Measurements from ENCODE around the gene SPATA6. TPM values are rescaled to one million over a fixed set of nuclear protein-coding genes. Genes with fewer than 3 reads are reported as not detected.
"Not testable (repeated sequence)": the region's sequence is repeated elsewhere in the genome, so short reads cannot be mapped to it uniquely, and the experiment has no call there.

SPATA6 gene
- total RNA-seq, 1 experiment from 2014 or later: 18.2 TPM

- Histone ChIP-seq H3K4me1 (ENCODE audit: control insufficient read depth, insufficient read depth, low read length) (no peaks in the 10 kb centered on the region), H3K27me3 (ENCODE audit: control insufficient read depth, insufficient read depth, low read length) (no peaks in the 10 kb centered on the region), H3K27ac (ENCODE audit: low read length) (no peak overlapping the region), H3K36me3 (ENCODE audit: control insufficient read depth, insufficient read depth, low read length) (no peaks in the 10 kb centered on the region), H3K9me3 (ENCODE audit: control insufficient read depth, insufficient read depth, low read depth, low read length) (no peaks in the 10 kb centered on the region), H3K4me3 (ENCODE audit: low read depth in 2 of 2, low read length in 2 of 2) (no peak overlapping the region)
- ChIA-PET CTCF (no interaction called here), POLR2A (no interaction called here)
- intact Hi-C loops (cut with micrococcal nuclease; ENCODE audit: unreplicated experiment) (no loop called here), in situ Hi-C loops (cut with HindIII; ENCODE audit: low pct_unique_long_range_greater_than_20kb, low sequenced_read_pairs) (no loop called here)
- no peak for DNase-seq (ENCODE audit: low read depth, low spot score)
- no peak for TF ChIP-seq CTCF (IDR thresholded peaks at IDR 0.05)
- no peak for TF ChIP-seq POLR2AphosphoS5 (IDR thresholded peaks at IDR 0.05; ENCODE audit: low read depth, low read length)
- TF ChIP-seq SIN3A (IDR thresholded peaks at IDR 0.05; ENCODE audit: borderline replicate concordance, insufficient read depth, low read depth, low read length): no peak
- no peak for TF ChIP-seq REST (IDR thresholded peaks at IDR 0.05; ENCODE audit: insufficient read depth in 1 of 2, low read depth in 2 of 2, low read length in 1 of 2)
- TF ChIP-seq TCF7L2 (IDR thresholded peaks at IDR 0.05; ENCODE audit: low read depth, low read length): no peak
- ATAC-seq: no peak
- no TSS peak for BruUV-seq (replicated peaks)
These were observed 186.5 kb downstream of the SPATA6 start for GRCh38 chr1:48285525-48285924.

GRCh38 chr1:48284696-48285420, 187.1 kb downstream of the SPATA6 start:
- H3K27me3 ChIP-seq (ENCODE audit: control insufficient read depth, insufficient read depth, low read length); in situ Hi-C loops (cut with HindIII; ENCODE audit: low pct_unique_long_range_greater_than_20kb, low sequenced_read_pairs); H3K4me3 ChIP-seq (ENCODE audit: low read depth in 2 of 2, low read length in 2 of 2); POLR2A ChIA-PET; H3K36me3 ChIP-seq (ENCODE audit: control insufficient read depth, insufficient read depth, low read length); CTCF ChIA-PET; H3K9me3 ChIP-seq (ENCODE audit: control insufficient read depth, insufficient read depth, low read depth, low read length); DNase-seq (ENCODE audit: low read depth, low spot score); H3K4me1 ChIP-seq (ENCODE audit: control insufficient read depth, insufficient read depth, low read length); H3K27ac ChIP-seq (ENCODE audit: low read length); BruUV-seq (replicated peaks); ATAC-seq; intact Hi-C loops (cut with micrococcal nuclease; ENCODE audit: unreplicated experiment): not testable (repeated sequence)
- TF ChIP-seq CTCF (IDR thresholded peaks at IDR 0.05): peak; percentile 32

- H3K27ac ChIP-seq (ENCODE audit: low read length); H3K4me3 ChIP-seq (ENCODE audit: low read depth in 2 of 2, low read length in 2 of 2); ATAC-seq; in situ Hi-C loops (cut with HindIII; ENCODE audit: low pct_unique_long_range_greater_than_20kb, low sequenced_read_pairs); DNase-seq (ENCODE audit: low read depth, low spot score); H3K27me3 ChIP-seq (ENCODE audit: control insufficient read depth, insufficient read depth, low read length); CTCF ChIA-PET; BruUV-seq (replicated peaks); H3K36me3 ChIP-seq (ENCODE audit: control insufficient read depth, insufficient read depth, low read length); POLR2A ChIA-PET; intact Hi-C loops (cut with micrococcal nuclease; ENCODE audit: unreplicated experiment); H3K4me1 ChIP-seq (ENCODE audit: control insufficient read depth, insufficient read depth, low read length); H3K9me3 ChIP-seq (ENCODE audit: control insufficient read depth, insufficient read depth, low read depth, low read length): not testable (repeated sequence)
These were observed 189.7 kb downstream of the SPATA6 start for GRCh38 chr1:48282329-48282728.

GRCh38 chr1:48277437-48277836, 194.6 kb downstream of the SPATA6 start:
- ATAC-seq; H3K4me3 ChIP-seq (ENCODE audit: low read depth in 2 of 2, low read length in 2 of 2); H3K27me3 ChIP-seq (ENCODE audit: control insufficient read depth, insufficient read depth, low read length); H3K4me1 ChIP-seq (ENCODE audit: control insufficient read depth, insufficient read depth, low read length); H3K27ac ChIP-seq (ENCODE audit: low read length); H3K36me3 ChIP-seq (ENCODE audit: control insufficient read depth, insufficient read depth, low read length); H3K9me3 ChIP-seq (ENCODE audit: control insufficient read depth, insufficient read depth, low read depth, low read length); DNase-seq (ENCODE audit: low read depth, low spot score); in situ Hi-C loops (cut with HindIII; ENCODE audit: low pct_unique_long_range_greater_than_20kb, low sequenced_read_pairs); BruUV-seq (replicated peaks); POLR2A ChIA-PET; intact Hi-C loops (cut with micrococcal nuclease; ENCODE audit: unreplicated experiment): not testable (repeated sequence)
- CTCF ChIA-PET: interaction anchor here (0.6 kb wide), 1 partner anchor 223 kb away, joined by 10 read pairs; no protein-coding TSS in a partner anchor

Data from Panc1 (cell line).